Superior temporal gyrus (tissue), 1 donor: ENCODE data around the gene PITX3.
"Not testable (repeated sequence)": the region's sequence is repeated elsewhere in the genome, so short reads cannot be mapped to it uniquely, and the experiment has no call there.

ENCODE experiments used
- DNase-seq: peaks from one replicate; pipeline ENCODE4 v3.0.0-alpha.2; 2016; ENCODE audit errors: extremely low spot score

Gene PITX3

GRCh38 chr10:102255404-102255803 is 14.1 kb upstream of the PITX3 start:
- no peak for DNase-seq

- no peak for DNase-seq
Measured at GRCh38 chr10:102254426-102254825, 13.1 kb upstream of the PITX3 start.

GRCh38 chr10:102252508-102252907 is 11.2 kb upstream of the PITX3 start:
- DNase-seq: not testable (repeated sequence)

- DNase-seq: no peak
Measured at GRCh38 chr10:102247734-102248133, 6.4 kb upstream of the PITX3 start.

- no peak for DNase-seq
Measured at GRCh38 chr10:102246261-102246660, 4.9 kb upstream of the PITX3 start.

GRCh38 chr10:102245932-102246251 is 4.6 kb upstream of the PITX3 start:
- no peak for DNase-seq

GRCh38 chr10:102245082-102245931 is 4.0 kb upstream of the PITX3 start, which contains the start of gene GBF1:
TSS of gene GBF1 (plus strand) at chr10:102245532. CDS start at chr10:102258939, 13,407 bp downstream.
- peak; percentile 100 for DNase-seq

- DNase-seq: no peak
Measured at GRCh38 chr10:102243309-102243708, 2.0 kb upstream of the PITX3 start.

- no peak for DNase-seq
Measured at GRCh38 chr10:102242118-102242485, 790 bp upstream of the PITX3 start.

- no peak for DNase-seq
Measured at GRCh38 chr10:102241032-102241443, 274 bp downstream of the PITX3 start.

- DNase-seq: no peak
Measured at GRCh38 chr10:102240467-102241031, 763 bp downstream of the PITX3 start.

GRCh38 chr10:102237711-102238252 is 3.5 kb downstream of the PITX3 start:
- DNase-seq: no peak

GRCh38 chr10:102236006-102236405 is 5.3 kb downstream of the PITX3 start:
- no peak for DNase-seq

GRCh38 chr10:102235598-102235920 is 5.8 kb downstream of the PITX3 start:
- DNase-seq: no peak

- DNase-seq: no peak
Measured at GRCh38 chr10:102234888-102235597, 6.3 kb downstream of the PITX3 start.

- DNase-seq: no peak
Measured at GRCh38 chr10:102233997-102234396, 7.3 kb downstream of the PITX3 start.

- DNase-seq: no peak
Measured at GRCh38 chr10:102231357-102232318, 9.7 kb downstream of the PITX3 start.

GRCh38 chr10:102230861-102231356 is 10.4 kb downstream of the PITX3 start:
- DNase-seq: no peak

GRCh38 chr10:102230264-102230860 is 10.9 kb downstream of the PITX3 start:
- no peak for DNase-seq

- peak; percentile 86 for DNase-seq
Measured at GRCh38 chr10:102229810-102230263, 11.5 kb downstream of the PITX3 start.

- DNase-seq: no peak
Measured at GRCh38 chr10:102227050-102227449, 14.3 kb downstream of the PITX3 start.
